ENCODE results near the gene VAPB.

Gene VAPB

GRCh38 chr20:58388882-58389323, at the start of gene VAPB:
Gene VAPB, plus strand, starts transcription at chr20:58389229. Its CDS starts 231 bp downstream, at chr20:58389460.
- peak; percentile 73 for TF ChIP-seq CTCF (IDR thresholded peaks at IDR 0.05)
- H3K36me3 ChIP-seq, result peaks cover 9% of the 10 kb centered on the region
- H3K9me3 ChIP-seq, result no peaks in the 10 kb centered on the region
- peaks cover 22% of the 10 kb centered on the region for H3K27me3 ChIP-seq
- peak within 1 kb of the TSS; percentile 92 for H3K27ac ChIP-seq
- peaks cover 34% of the 10 kb centered on the region in 2 experiments for H3K4me1 ChIP-seq (ENCODE audit: control insufficient read depth in 1 of 2, insufficient read depth in 1 of 2, low read depth in 1 of 2, low read length in 1 of 2)
- H3K4me3 ChIP-seq (ENCODE audit: low read depth in 1 of 2, low read length in 1 of 2), result peak within 1 kb of the TSS; percentile 84 to 94

GRCh38 chr20:58339741-58340140, 49.3 kb upstream of the VAPB start:
- Histone ChIP-seq H3K27ac (no peak overlapping the region), H3K27me3 (no peaks in the 10 kb centered on the region), H3K36me3 (peaks cover 15% of the 10 kb centered on the region), H3K4me1 (ENCODE audit: control insufficient read depth in 1 of 2, insufficient read depth in 1 of 2, low read depth in 1 of 2, low read length in 1 of 2) (peaks cover 0 to 4% of the 10 kb centered on the region in 2 experiments), H3K9me3 (no peaks in the 10 kb centered on the region), H3K4me3 (ENCODE audit: low read depth in 1 of 2, low read length in 1 of 2) (no peak overlapping the region)
- TF ChIP-seq CTCF (IDR thresholded peaks at IDR 0.05), result no peak

- Histone ChIP-seq H3K36me3 (peaks cover 19% of the 10 kb centered on the region), H3K4me3 (ENCODE audit: low read depth in 1 of 2, low read length in 1 of 2) (no peak overlapping the region), H3K27ac (no peak overlapping the region), H3K4me1 (ENCODE audit: control insufficient read depth in 1 of 2, insufficient read depth in 1 of 2, low read depth in 1 of 2, low read length in 1 of 2) (peaks cover 0 to 4% of the 10 kb centered on the region in 2 experiments), H3K9me3 (no peaks in the 10 kb centered on the region), H3K27me3 (no peaks in the 10 kb centered on the region)
- TF ChIP-seq CTCF (IDR thresholded peaks at IDR 0.05), result no peak
Observed at GRCh38 chr20:58340151-58340550, 48.9 kb upstream of the VAPB start.

- no peaks in the 10 kb centered on the region for H3K9me3 ChIP-seq
- H3K27ac ChIP-seq, result no peak overlapping the region
- H3K36me3 ChIP-seq, result peaks cover 26% of the 10 kb centered on the region
- no peak overlapping the region for H3K4me3 ChIP-seq (ENCODE audit: low read depth in 1 of 2, low read length in 1 of 2)
- no peak for TF ChIP-seq CTCF (IDR thresholded peaks at IDR 0.05)
- H3K4me1 ChIP-seq (ENCODE audit: control insufficient read depth in 1 of 2, insufficient read depth in 1 of 2, low read depth in 1 of 2, low read length in 1 of 2), result peaks cover 0 to 4% of the 10 kb centered on the region in 2 experiments
- H3K27me3 ChIP-seq, result no peaks in the 10 kb centered on the region
Observed at GRCh38 chr20:58340853-58341252, 48.2 kb upstream of the VAPB start.

- Histone ChIP-seq H3K4me3 (ENCODE audit: low read depth in 1 of 2, low read length in 1 of 2) (no peak overlapping the region), H3K4me1 (ENCODE audit: control insufficient read depth in 1 of 2, insufficient read depth in 1 of 2, low read depth in 1 of 2, low read length in 1 of 2) (peaks cover 0 to 4% of the 10 kb centered on the region in 2 experiments), H3K27ac (no peak overlapping the region)
Observed at GRCh38 chr20:58342104-58342945, 46.7 kb upstream of the VAPB start.

More at GRCh38 chr20:58342104-58342945, 46.7 kb upstream of the VAPB start:
- no peak for TF ChIP-seq CTCF (IDR thresholded peaks at IDR 0.05)
- no peaks in the 10 kb centered on the region for H3K27me3 ChIP-seq
- peaks cover 39% of the 10 kb centered on the region for H3K36me3 ChIP-seq
- no peaks in the 10 kb centered on the region for H3K9me3 ChIP-seq

Data from neutrophil (primary cell).